HCT116 (cell line): ENCODE results near the gene LSP1. TPM values are rescaled to one million over a fixed set of nuclear protein-coding genes. Genes with fewer than 3 reads are reported as not detected.

Experiments used
- ATAC-seq: fragments of 200-7000 bp; cut with Tn5 transposase; 2 replicates; pipeline ENCODE4 v1.9.1; 2020; ENCODE audit warnings: mild to moderate bottlenecking, moderate library complexity
- BruUV-seq: library from RNA; stranded (reverse); fragments of 400-500 nt; replicated peaks from 2 replicates; lab custom pipeline; 2021; lab: Mats Ljungman, UMichigan
- CTCF ChIA-PET: fragments of 300-600 bp; sonication (Branson Sonifier 250); formaldehyde crosslinking; loops from one replicate; lab custom pipeline; 2021; ENCODE audit warnings: antibody characterized with exemption; lab: Charles Lee
- POLR2A ChIA-PET: fragments of 300-600, 350-600 bp; sonication (Branson Sonifier 250); formaldehyde crosslinking; loops from one replicate; lab custom pipeline; 2021; ENCODE audit warnings: antibody characterized with exemption; lab: Charles Lee
- RAD21 ChIA-PET, 2 experiments: fragments of 300-600 bp; sonication (Branson Sonifier 250); formaldehyde crosslinking; loops; one replicate each; lab custom pipeline; 2023; ENCODE audit warnings: low total read pairs in 2 of 2; ENCODE audit not compliant: uncharacterized antibody in 2 of 2, unreplicated experiment in 2 of 2, low non-redundant PET in 1 of 2; lab: Charles Lee
- DNase-seq: peaks from one replicate; pipeline ENCODE4 v3.0.0-alpha.2; 2010; ENCODE audit warnings: low read depth, low spot score
- H2AFZ ChIP-seq: fragments of 200-600 bp; shearing (Covaris generic), sonication (generic); 2 replicates; pipeline ENCODE4 v1.6.1; 2017; ENCODE audit warnings: low read depth, mixed run types, mixed read lengths, antibody characterized with exemption, low read length; ENCODE audit not compliant: poor library complexity, severe bottlenecking
- H3K27ac ChIP-seq: 2 replicates; pipeline ENCODE4 v1.5.1; 2012; ENCODE audit warnings: low read depth, low read length
- H3K27me3 ChIP-seq: fragments of 200-600 bp; sonication (generic); 2 replicates; pipeline ENCODE4 v1.6.1; 2016; ENCODE audit warnings: mixed run types, low read length, mixed read lengths; ENCODE audit not compliant: insufficient read depth
- H3K36me3 ChIP-seq, 2 experiments: fragments of 200-500 bp in 1 of 2; fragments of 200-600 bp in 1 of 2; sonication (Bioruptor generic) in 1 of 2; sonication (generic) in 1 of 2; 2 replicates each; pipeline versions ENCODE4 v1.5.1 to v1.6.1; 2014 to 2016; ENCODE audit warnings: low read length in 2 of 2, inconsistent platforms in 1 of 2, mixed read lengths in 1 of 2, mixed run types in 1 of 2; ENCODE audit not compliant: insufficient read depth in 2 of 2, control insufficient read depth in 1 of 2
- H3K4me1 ChIP-seq, 2 experiments: fragments of 200-600 bp in 1 of 2; sonication (generic) in 1 of 2; 2 replicates each; pipeline versions ENCODE4 v1.5.1 to v1.6.1; 2012 to 2017; ENCODE audit warnings: low read length in 2 of 2, inconsistent platforms in 1 of 2, mild to moderate bottlenecking in 1 of 2, mixed read lengths in 1 of 2, mixed run types in 1 of 2, moderate library complexity in 1 of 2; ENCODE audit not compliant: insufficient read depth in 2 of 2, control insufficient read depth in 1 of 2
- H3K4me2 ChIP-seq: fragments of 200-600 bp; sonication (generic); 2 replicates; pipeline ENCODE4 v1.6.1; 2017; ENCODE audit warnings: mixed run types, low read length, mixed read lengths
- H3K4me3 ChIP-seq, 2 experiments: fragments of 200-600 bp in 1 of 2; sonication (generic) in 1 of 2; replicated peaks in 1 of 2; 2 replicates each; pipeline ENCODE4 v1.5.1; 2011 to 2016; ENCODE audit warnings: low read length in 2 of 2, control low read depth in 1 of 2, low read depth in 1 of 2, mild to moderate bottlenecking in 1 of 2, mixed read lengths in 1 of 2, mixed run types in 1 of 2
- H3K79me2 ChIP-seq: fragments of 200-600 bp; sonication (generic); 2 replicates; pipeline ENCODE4 v1.6.1; 2017; ENCODE audit warnings: mild to moderate bottlenecking, mixed run types, low read length, moderate library complexity, mixed read lengths; ENCODE audit not compliant: insufficient read depth
- H3K9ac ChIP-seq: fragments of 200-600 bp; sonication (generic); 2 replicates; pipeline ENCODE4 v1.6.1; 2016; ENCODE audit warnings: low read length, mixed read lengths
- H3K9me2 ChIP-seq: fragments of 200-600 bp; sonication (generic), shearing (Covaris generic); 2 replicates; pipeline ENCODE4 v1.6.1; 2017; ENCODE audit warnings: mixed run types, mild to moderate bottlenecking, moderate library complexity; ENCODE audit not compliant: insufficient read depth
- H3K9me3 ChIP-seq, 2 experiments: fragments of 200-500 bp in 1 of 2; fragments of 200-600 bp in 1 of 2; sonication (Bioruptor generic) in 1 of 2; sonication (generic) in 1 of 2; 2 replicates each; pipeline ENCODE4 v1.6.1; 2014 to 2017; ENCODE audit warnings: low read length in 2 of 2, mixed read lengths in 2 of 2, inconsistent platforms in 1 of 2, low read depth in 1 of 2, mild to moderate bottlenecking in 1 of 2, mixed run types in 1 of 2, moderate library complexity in 1 of 2; ENCODE audit not compliant: control insufficient read depth in 1 of 2, insufficient read depth in 1 of 2
- H4K20me1 ChIP-seq: fragments of 200-600 bp; sonication (generic), shearing (Covaris generic); 2 replicates; pipeline ENCODE4 v1.6.1; 2017; ENCODE audit warnings: mixed run types, mild to moderate bottlenecking, moderate library complexity; ENCODE audit not compliant: insufficient read depth
- ATF3 ChIP-seq: IDR thresholded peaks from 2 replicates; pipeline ENCODE4 v1.6.1; 2012
- CBX3 ChIP-seq: IDR thresholded peaks from 2 replicates; pipeline ENCODE4 v1.6.1; 2012; ENCODE audit warnings: low read depth
- EZH2phosphoT487 ChIP-seq: fragments of 200-600 bp; IDR thresholded peaks from 2 replicates; pipeline ENCODE4 v1.6.1; 2018; ENCODE audit warnings: antibody characterized with exemption, borderline replicate concordance
- REST ChIP-seq: IDR thresholded peaks from 2 replicates; pipeline ENCODE4 v1.6.1; 2012; ENCODE audit warnings: low read depth
- SRF ChIP-seq: IDR thresholded peaks from 2 replicates; pipeline ENCODE4 v1.6.1; 2012; ENCODE audit warnings: low read depth
- TCF7L2 ChIP-seq: IDR thresholded peaks from 2 replicates; pipeline ENCODE4 v1.7.0; 2011; ENCODE audit warnings: borderline replicate concordance, inconsistent platforms; ENCODE audit not compliant: insufficient read depth, insufficient read length; ENCODE audit errors: extremely low read depth
- ZNF274 ChIP-seq: fragments of 200-500 bp; sonication (Bioruptor generic); IDR thresholded peaks from 2 replicates; pipeline ENCODE4 v1.6.1; 2014; ENCODE audit warnings: mild to moderate bottlenecking, low read depth, low read length, inconsistent platforms
- intact Hi-C: fragments of 100-400 bp; cut with micrococcal nuclease; formaldehyde crosslinking; loops from 2 replicates; pipeline ENCODE4 v1.10.0; 2022
- total RNA-seq: library from RNA; stranded (reverse); gene quantifications from one replicate; pipeline ENCODE4 v1.2.1, GENCODE V29; 2021; ENCODE audit not compliant: unreplicated experiment
- TF ChIP-seq, protein P1 (sequence below): IDR thresholded peaks from 2 replicates; pipeline ENCODE4 v1.6.1; 2011; ENCODE audit warnings: mild to moderate bottlenecking, low read length, moderate library complexity; ENCODE audit not compliant: insufficient replicate concordance; ENCODE audit errors: extremely low read depth

LSP1 gene
- total RNA-seq, 1 experiment from 2014 or later: 1.3 TPM

GRCh38 chr11:1931341-1932104 is 78.6 kb downstream of the LSP1 start:
- no TSS peak for BruUV-seq
- no peak overlapping the region for H3K4me2 ChIP-seq
- POLR2A ChIA-PET: no interaction called here

More at GRCh38 chr11:1931341-1932104, 78.6 kb downstream of the LSP1 start:
- intact Hi-C loops: no loop called here
- Histone ChIP-seq H2AFZ (no peak overlapping the region), H3K9me3 (no peaks in the 10 kb centered on the region), H3K9me2 (no peaks in the 10 kb centered on the region), H3K79me2 (no peaks in the 10 kb centered on the region), H3K36me3 (no peaks in the 10 kb centered on the region), H3K9ac (no peak overlapping the region), H3K27ac (no peak overlapping the region), H4K20me1 (no peaks in the 10 kb centered on the region), H3K27me3 (no peaks in the 10 kb centered on the region), H3K4me3 (no peak overlapping the region), H3K4me1 (no peaks in the 10 kb centered on the region)
- CTCF ChIA-PET: no interaction called here
- no peak for ATAC-seq
- RAD21 ChIA-PET: no interaction called here
- no peak for DNase-seq
- TF ChIP-seq, protein P1, sequence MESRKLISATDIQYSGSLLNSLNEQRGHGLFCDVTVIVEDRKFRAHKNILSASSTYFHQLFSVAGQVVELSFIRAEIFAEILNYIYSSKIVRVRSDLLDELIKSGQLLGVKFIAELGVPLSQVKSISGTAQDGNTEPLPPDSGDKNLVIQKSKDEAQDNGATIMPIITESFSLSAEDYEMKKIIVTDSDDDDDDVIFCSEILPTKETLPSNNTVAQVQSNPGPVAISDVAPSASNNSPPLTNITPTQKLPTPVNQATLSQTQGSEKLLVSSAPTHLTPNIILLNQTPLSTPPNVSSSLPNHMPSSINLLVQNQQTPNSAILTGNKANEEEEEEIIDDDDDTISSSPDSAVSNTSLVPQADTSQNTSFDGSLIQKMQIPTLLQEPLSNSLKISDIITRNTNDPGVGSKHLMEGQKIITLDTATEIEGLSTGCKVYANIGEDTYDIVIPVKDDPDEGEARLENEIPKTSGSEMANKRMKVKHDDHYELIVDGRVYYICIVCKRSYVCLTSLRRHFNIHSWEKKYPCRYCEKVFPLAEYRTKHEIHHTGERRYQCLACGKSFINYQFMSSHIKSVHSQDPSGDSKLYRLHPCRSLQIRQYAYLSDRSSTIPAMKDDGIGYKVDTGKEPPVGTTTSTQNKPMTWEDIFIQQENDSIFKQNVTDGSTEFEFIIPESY: no peak
- TF ChIP-seq ATF3: no peak
- no peak for TF ChIP-seq CBX3
- no peak for TF ChIP-seq SRF
- TF ChIP-seq EZH2phosphoT487: no peak
- TF ChIP-seq REST: no peak
- TF ChIP-seq TCF7L2: no peak
- no peak for TF ChIP-seq ZNF274
